HEK293 (cell line): ENCODE results near the gene TNIK.

Experiments used
- CTCF ChIP-seq: fragments of 450-650 bp; formaldehyde crosslinking; IDR thresholded peaks from 2 replicates; pipeline ENCODE4 v1.5.1; 2016; ENCODE audit warnings: missing biosample characterization, missing genetic modification characterization
- REST ChIP-seq: fragments of 450-650 bp; formaldehyde crosslinking; IDR thresholded peaks from 2 replicates; pipeline ENCODE4 v1.5.1; 2016; ENCODE audit warnings: missing biosample characterization, missing genetic modification characterization
- ZBTB21 ChIP-seq: fragments of 450-650 bp; formaldehyde crosslinking; IDR thresholded peaks from 2 replicates; pipeline ENCODE4 v1.5.1; 2017; ENCODE audit warnings: missing biosample characterization, missing genetic modification characterization
- ZFP37 ChIP-seq: fragments of 450-650 bp; formaldehyde crosslinking; IDR thresholded peaks from 2 replicates; pipeline ENCODE4 v1.5.1; 2016; ENCODE audit warnings: missing biosample characterization, missing genetic modification characterization
- ZNF10 ChIP-seq: fragments of 450-650 bp; formaldehyde crosslinking; IDR thresholded peaks from 2 replicates; pipeline ENCODE4 v1.5.1; 2017; ENCODE audit warnings: missing biosample characterization, missing genetic modification characterization
- ZNF274 ChIP-seq, 2 experiments: fragments of 200-500 bp in 1 of 2; fragments of 450-650 bp in 1 of 2; sonication (Bioruptor generic) in 1 of 2; formaldehyde crosslinking in 1 of 2; IDR thresholded peaks; 2 replicates each; pipeline versions ENCODE4 v1.5.1 to v1.6.1; 2014 to 2016; ENCODE audit warnings: borderline replicate concordance in 1 of 2, inconsistent platforms in 1 of 2, low read length in 1 of 2, missing biosample characterization in 1 of 2, missing genetic modification characterization in 1 of 2
- ZSCAN5A ChIP-seq: fragments of 450-650 bp; formaldehyde crosslinking; IDR thresholded peaks from 2 replicates; pipeline ENCODE4 v1.5.1; 2016; ENCODE audit warnings: missing biosample characterization, missing genetic modification characterization

GRCh38 chr3:171451915-171452314 is 8.3 kb downstream of the TNIK start:
- TF ChIP-seq ZFP37 (no peak), CTCF (tag by site-specific recombination) (no peak), ZNF10 (tag by site-specific recombination) (no peak), REST (tag by site-specific recombination) (no peak), ZSCAN5A (tag by site-specific recombination) (no peak), ZNF274 (IDR thresholded peaks at IDR 0.05; ENCODE audit: low read length) (no peak), ZNF274 (tag by site-specific recombination; IDR thresholded peaks at IDR 0.05; ENCODE audit: borderline replicate concordance) (no peak), ZBTB21 (no peak)
